Muscle of back (tissue), 11 donors: ENCODE results near the gene ASPSCR1. TPM values are rescaled to one million over a fixed set of nuclear protein-coding genes. Genes with fewer than 3 reads are reported as not detected.
"Not testable (repeated sequence)": the region's sequence is repeated elsewhere in the genome, so short reads cannot be mapped to it uniquely, and the experiment has no call there.

Experiments
- DNase-seq, 3 donors: peaks; one replicate each; pipeline versions ENCODE4 v3.0.0 to v3.0.0-alpha.2; 2013
- polyA plus RNA-seq, 10 donors: library from polyadenylated mRNA; unstranded; fragments of 120-200 nt; gene quantifications; one replicate each; pipeline ENCODE4 v1.2.1, GENCODE V29; 2013; ENCODE audit not compliant: insufficient read length in 10 of 10

ASPSCR1 gene
- polyA plus RNA-seq, 10 donors = 15.5 to 28.4 (median 21.6) TPM

- no peak for DNase-seq
These were observed 3.4 kb downstream of the ASPSCR1 start for GRCh38 chr17:81980707-81981343.

GRCh38 chr17:81981511-81981910 is 4.1 kb downstream of the ASPSCR1 start:
- not testable (repeated sequence) for DNase-seq

GRCh38 chr17:81983011-81983638 is 5.7 kb downstream of the ASPSCR1 start:
- no peak for DNase-seq

GRCh38 chr17:81983639-81984373 is 6.4 kb downstream of the ASPSCR1 start:
- DNase-seq = no peak

GRCh38 chr17:81984773-81985410 is 7.5 kb downstream of the ASPSCR1 start:
- DNase-seq = no peak

- DNase-seq = no peak
These were observed 9.2 kb downstream of the ASPSCR1 start for GRCh38 chr17:81986606-81987005.

- DNase-seq = no peak
These were observed 9.8 kb downstream of the ASPSCR1 start for GRCh38 chr17:81987161-81987770.

- no peak for DNase-seq
These were observed 13.6 kb downstream of the ASPSCR1 start for GRCh38 chr17:81990836-81991683.

- peak; percentile 63 to 76 (median 69) for DNase-seq
These were observed 14.4 kb downstream of the ASPSCR1 start for GRCh38 chr17:81991684-81992305.

- peak in 2 of 3 donors; percentile 8 to 53 for DNase-seq
These were observed 15.1 kb downstream of the ASPSCR1 start for GRCh38 chr17:81992306-81993102.

- DNase-seq = no peak
These were observed 16.5 kb downstream of the ASPSCR1 start for GRCh38 chr17:81993729-81994592.

- DNase-seq = no peak
These were observed 17.4 kb downstream of the ASPSCR1 start for GRCh38 chr17:81994593-81995462.

GRCh38 chr17:81995463-81996231 is 18.2 kb downstream of the ASPSCR1 start:
- no peak for DNase-seq

- no peak for DNase-seq
These were observed 18.9 kb downstream of the ASPSCR1 start for GRCh38 chr17:81996232-81996756.

- no peak for DNase-seq
These were observed 19.5 kb downstream of the ASPSCR1 start for GRCh38 chr17:81996757-81997441.

GRCh38 chr17:81998212-81998611 is 20.8 kb downstream of the ASPSCR1 start:
- no peak for DNase-seq
